Measurements from ENCODE around the gene SIRPG.

DNA sequence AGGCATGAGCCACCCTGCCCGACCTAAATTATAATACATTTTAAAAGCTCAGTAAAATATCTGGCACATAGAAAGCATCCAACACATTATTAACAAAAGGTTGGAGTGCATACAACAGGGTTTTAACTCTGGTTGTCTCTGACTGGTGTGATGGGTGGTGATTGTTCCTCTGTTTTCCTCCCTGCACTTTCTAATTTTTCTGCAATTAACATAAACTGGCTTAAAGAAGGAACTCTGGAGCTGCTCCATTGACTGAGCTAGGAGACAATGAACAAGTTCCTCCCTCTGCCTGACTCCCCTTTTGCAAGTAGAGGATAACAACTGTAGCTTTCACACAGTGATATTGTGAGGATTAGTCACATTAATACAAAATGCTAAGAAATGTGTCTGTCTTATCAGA, 48.5 kb upstream of the SIRPG start:
- TF ChIP-seq FOXM1 (IDR thresholded peaks at IDR 0.05; ENCODE audit: borderline replicate concordance, low read depth) (no peak), ZBTB7A (IDR thresholded peaks at IDR 0.05; ENCODE audit: low read depth) (no peak), TEAD4 (IDR thresholded peaks at IDR 0.05) (no peak), USF1 (IDR thresholded peaks at IDR 0.05) (no peak), EP300 (IDR thresholded peaks at IDR 0.05; ENCODE audit: borderline replicate concordance) (no peak), CEBPB (IDR thresholded peaks at IDR 0.05) (no peak)
- TF ChIP-seq, protein P1, sequence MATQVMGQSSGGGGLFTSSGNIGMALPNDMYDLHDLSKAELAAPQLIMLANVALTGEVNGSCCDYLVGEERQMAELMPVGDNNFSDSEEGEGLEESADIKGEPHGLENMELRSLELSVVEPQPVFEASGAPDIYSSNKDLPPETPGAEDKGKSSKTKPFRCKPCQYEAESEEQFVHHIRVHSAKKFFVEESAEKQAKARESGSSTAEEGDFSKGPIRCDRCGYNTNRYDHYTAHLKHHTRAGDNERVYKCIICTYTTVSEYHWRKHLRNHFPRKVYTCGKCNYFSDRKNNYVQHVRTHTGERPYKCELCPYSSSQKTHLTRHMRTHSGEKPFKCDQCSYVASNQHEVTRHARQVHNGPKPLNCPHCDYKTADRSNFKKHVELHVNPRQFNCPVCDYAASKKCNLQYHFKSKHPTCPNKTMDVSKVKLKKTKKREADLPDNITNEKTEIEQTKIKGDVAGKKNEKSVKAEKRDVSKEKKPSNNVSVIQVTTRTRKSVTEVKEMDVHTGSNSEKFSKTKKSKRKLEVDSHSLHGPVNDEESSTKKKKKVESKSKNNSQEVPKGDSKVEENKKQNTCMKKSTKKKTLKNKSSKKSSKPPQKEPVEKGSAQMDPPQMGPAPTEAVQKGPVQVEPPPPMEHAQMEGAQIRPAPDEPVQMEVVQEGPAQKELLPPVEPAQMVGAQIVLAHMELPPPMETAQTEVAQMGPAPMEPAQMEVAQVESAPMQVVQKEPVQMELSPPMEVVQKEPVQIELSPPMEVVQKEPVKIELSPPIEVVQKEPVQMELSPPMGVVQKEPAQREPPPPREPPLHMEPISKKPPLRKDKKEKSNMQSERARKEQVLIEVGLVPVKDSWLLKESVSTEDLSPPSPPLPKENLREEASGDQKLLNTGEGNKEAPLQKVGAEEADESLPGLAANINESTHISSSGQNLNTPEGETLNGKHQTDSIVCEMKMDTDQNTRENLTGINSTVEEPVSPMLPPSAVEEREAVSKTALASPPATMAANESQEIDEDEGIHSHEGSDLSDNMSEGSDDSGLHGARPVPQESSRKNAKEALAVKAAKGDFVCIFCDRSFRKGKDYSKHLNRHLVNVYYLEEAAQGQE (IDR thresholded peaks at IDR 0.05; ENCODE audit: low read depth) = no peak
